Upper lobe of right lung (tissue), 1 donor: ENCODE results near the gene GSK3A. TPM values are rescaled to one million over a fixed set of nuclear protein-coding genes. Genes with fewer than 3 reads are reported as not detected.

Source experiments
- ATAC-seq: fragments of 200-7000 bp; cut with Tn5 transposase; one replicate; pipeline ENCODE4 v1.9.1; 2020; ENCODE audit warnings: mild to moderate bottlenecking, moderate library complexity
- DNase-seq: peaks from one replicate; pipeline ENCODE4 v3.0.0-alpha.2; 2020
- H3K27ac ChIP-seq: fragments of 200-600 bp; one replicate; pipeline ENCODE4 v1.8.0; 2022
- H3K27me3 ChIP-seq: fragments of 200-600 bp; one replicate; pipeline ENCODE4 v1.8.0; 2022; ENCODE audit warnings: mild to moderate bottlenecking
- H3K36me3 ChIP-seq: fragments of 200-600 bp; one replicate; pipeline ENCODE4 v1.8.0; 2022
- H3K4me1 ChIP-seq: fragments of 200-600 bp; one replicate; pipeline ENCODE4 v1.8.0; 2022
- H3K4me3 ChIP-seq: fragments of 200-600 bp; one replicate; pipeline ENCODE4 v1.8.0; 2022; ENCODE audit warnings: mild to moderate bottlenecking
- H3K9me3 ChIP-seq: fragments of 200-600 bp; one replicate; pipeline ENCODE4 v1.8.0; 2022
- CTCF ChIP-seq: fragments of 200-600 bp; IDR thresholded peaks from one replicate; pipeline ENCODE4 v1.8.0; 2022; ENCODE audit warnings: antibody characterized with exemption
- intact Hi-C: fragments of 100-400 bp; cut with DNase I; formaldehyde crosslinking; loops from one replicate; pipeline ENCODE4 v1.11.0; 2022
- total RNA-seq: library from RNA; stranded (reverse); fragmentation: NEBNext Ultra II Directional; extraction: Animal tissue kit (Norgen Biotek cat#: 25700); gene quantifications from one replicate; pipeline ENCODE4 v1.2.1, GENCODE V29; 2021
- donor health status: DM: no; HTN: yes; CAD: no; lungs with severe emphysema.

The GSK3A gene
- total RNA-seq, 1 donor from 2014 or later: 38.7 TPM

GRCh38 chr19:42185277-42185676, 57.1 kb downstream of the GSK3A start:
- DNase-seq: no peak
- H3K27ac ChIP-seq: no peak overlapping the region
- peaks cover 16% of the 10 kb centered on the region for H3K27me3 ChIP-seq
- ATAC-seq: peak; percentile 70
- H3K4me3 ChIP-seq: no peak overlapping the region
- no peaks in the 10 kb centered on the region for H3K9me3 ChIP-seq
- intact Hi-C loops: loop anchor here (10.0 kb wide), 1 partner anchor 50 kb away; the partner anchor contains the start of gene POU2F2
- no peaks in the 10 kb centered on the region for H3K4me1 ChIP-seq
- no peak for TF ChIP-seq CTCF
- H3K36me3 ChIP-seq: no peaks in the 10 kb centered on the region

- Histone ChIP-seq H3K36me3 (no peaks in the 10 kb centered on the region), H3K27ac (no peak overlapping the region), H3K9me3 (no peaks in the 10 kb centered on the region), H3K4me3 (no peak overlapping the region), H3K27me3 (peaks cover 24% of the 10 kb centered on the region), H3K4me1 (no peaks in the 10 kb centered on the region)
- ATAC-seq (peak; percentile 90), DNase-seq (peak; percentile 80)
- intact Hi-C loops: loop anchor here (10.0 kb wide), 1 partner anchor 50 kb away; the partner anchor contains the start of gene POU2F2
- TF ChIP-seq CTCF: peak; percentile 93
These were observed 58.0 kb downstream of the GSK3A start for GRCh38 chr19:42184401-42184861.

Other genes with a start within 250 kb of the GSK3A start
- not detected for gene ATP1A3, start 248.4 kb downstream of the GSK3A start, total RNA-seq
- gene GRIK5, start 172.4 kb downstream of the GSK3A start, total RNA-seq: 0.29 TPM
- 13.6 TPM for gene ZNF574, start 166.4 kb downstream of the GSK3A start, total RNA-seq
- gene POU2F2, start 110.2 kb downstream of the GSK3A start, total RNA-seq: 6.1 TPM
- 25.1 TPM for gene DEDD2, start 24.9 kb downstream of the GSK3A start, total RNA-seq
- gene ZNF526, start 22.3 kb downstream of the GSK3A start, total RNA-seq: 9.6 TPM
- 53.9 TPM for gene ERF, start 12.5 kb upstream of the GSK3A start, total RNA-seq
- gene CIC, start 26.6 kb upstream of the GSK3A start, total RNA-seq: 76.7 TPM
- 0.52 TPM for gene PRR19, start 59.5 kb upstream of the GSK3A start, total RNA-seq
- gene PAFAH1B3, start 60.0 kb upstream of the GSK3A start, total RNA-seq: 13.2 TPM
- 0.35 TPM for gene TMEM145, start 70.7 kb upstream of the GSK3A start, total RNA-seq
- gene MEGF8, start 83.0 kb upstream of the GSK3A start, total RNA-seq: 18.4 TPM
- 0.87 TPM for gene CNFN, start 147.7 kb upstream of the GSK3A start, total RNA-seq
- gene LIPE, start 184.8 kb upstream of the GSK3A start, total RNA-seq: 3.9 TPM
- gene CXCL17, start 200.3 kb upstream of the GSK3A start, total RNA-seq: 150 TPM